ENCODE measurements around the gene TMEM108.

The TMEM108 gene

DNA sequence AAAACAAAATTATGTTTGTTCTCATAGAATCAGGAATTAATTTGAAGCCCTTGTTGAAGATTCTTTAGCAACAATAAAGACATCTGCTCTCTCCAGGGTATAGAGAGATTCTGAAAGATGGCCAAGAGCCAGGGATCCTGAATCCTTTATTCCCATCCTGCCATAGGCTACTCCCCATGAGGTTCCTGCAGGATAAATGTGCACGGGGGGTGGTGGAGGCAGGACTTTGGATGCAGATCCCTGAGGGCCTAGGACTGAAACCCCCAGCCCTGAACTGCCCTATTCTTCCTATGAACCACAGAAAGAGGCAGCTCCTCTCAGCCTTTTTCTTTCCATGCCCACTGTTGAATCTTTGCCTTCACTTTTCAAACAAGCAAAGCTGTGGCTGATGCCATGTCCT, 17.1 kb downstream of the TMEM108 start:
- no peak for DNase-seq

- DNase-seq = no peak
Measured at GRCh38 chr3:133058243-133058642, 20.1 kb downstream of the TMEM108 start.

DNA sequence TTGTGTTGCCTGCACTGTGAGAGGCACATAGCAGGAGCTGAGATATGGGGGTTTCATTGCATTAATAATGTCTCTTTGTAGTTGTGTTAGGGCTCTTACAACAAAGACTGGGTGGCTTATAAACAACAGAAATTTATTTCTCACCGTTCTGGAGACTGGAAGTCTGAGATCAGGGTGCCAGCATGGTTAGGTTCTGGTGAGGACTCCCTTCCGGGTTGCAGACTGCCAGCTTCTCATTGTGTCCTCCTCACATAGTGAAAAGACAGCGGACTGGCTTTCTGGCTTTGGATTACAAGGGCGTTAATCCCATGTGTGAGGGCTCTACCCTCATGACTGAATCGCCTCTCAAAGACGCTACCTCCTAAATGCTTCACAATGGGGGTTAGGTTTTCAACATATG, 20.6 kb downstream of the TMEM108 start:
- DNase-seq = no peak

DNA sequence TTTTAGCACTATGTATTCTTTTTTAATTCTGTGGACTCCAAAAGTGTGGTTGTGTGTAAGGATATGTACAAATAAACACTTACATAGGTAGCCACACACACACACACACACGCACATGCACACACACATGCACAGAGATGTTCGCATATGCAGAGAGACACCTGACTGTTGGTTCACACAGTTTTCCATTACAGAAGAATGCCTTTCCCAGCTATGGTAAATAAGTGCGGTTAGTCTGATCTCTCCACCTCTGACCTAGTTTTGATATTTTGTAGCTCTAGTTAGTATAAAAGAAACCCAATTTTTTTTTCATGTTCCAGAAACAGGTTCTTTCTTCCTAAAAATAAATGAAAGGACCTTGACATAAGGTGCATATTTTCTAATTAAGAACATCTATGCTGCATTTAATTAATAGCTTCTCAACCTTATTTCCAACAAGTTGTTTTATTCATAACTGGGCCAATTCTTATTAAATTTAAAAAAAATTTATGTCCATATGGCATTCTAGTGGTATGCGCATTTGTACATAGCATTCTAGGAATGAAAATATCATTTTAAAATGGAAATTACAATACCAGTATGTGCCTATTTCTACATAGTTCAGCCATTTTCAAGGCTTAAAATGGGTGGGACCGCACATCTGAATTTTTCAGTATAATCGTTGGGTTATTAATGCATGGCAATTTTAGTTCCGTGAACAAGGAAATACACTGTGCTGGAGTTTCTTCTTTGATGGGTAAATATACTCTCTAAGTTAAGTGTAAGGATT, 27.2 kb downstream of the TMEM108 start:
- DNase-seq = no peak

- DNase-seq = no peak
Measured at GRCh38 chr3:133066026-133066425, 27.8 kb downstream of the TMEM108 start.

GRCh38 chr3:133069556-133070286, 31.5 kb downstream of the TMEM108 start:
- no peak for DNase-seq

- DNase-seq = no peak
Measured at GRCh38 chr3:133074977-133075376, 36.8 kb downstream of the TMEM108 start.

DNA sequence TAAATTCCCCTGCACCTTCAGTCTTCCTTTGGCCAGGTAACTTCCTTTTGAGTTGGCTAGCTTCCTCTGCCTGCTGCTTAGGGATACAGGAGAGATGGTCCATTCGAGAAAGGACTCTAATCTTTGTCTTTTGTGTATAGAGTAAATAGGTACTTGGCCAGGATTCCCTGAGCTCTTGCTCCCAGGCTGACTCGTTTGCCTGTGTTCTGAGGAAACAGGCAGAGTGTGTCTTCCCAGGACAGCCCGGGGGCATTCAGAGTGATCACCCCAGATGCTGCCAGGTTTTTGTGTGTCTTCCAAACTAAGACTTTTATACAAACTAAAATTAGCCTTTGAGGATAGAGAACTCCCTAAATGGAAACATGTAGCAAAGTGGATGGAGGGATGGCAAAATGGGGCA, 39.5 kb downstream of the TMEM108 start:
- DNase-seq = no peak

GRCh38 chr3:133079621-133080020, 41.4 kb downstream of the TMEM108 start:
- DNase-seq = no peak

GRCh38 chr3:133081016-133081415, 42.8 kb downstream of the TMEM108 start:
- DNase-seq = no peak

DNA sequence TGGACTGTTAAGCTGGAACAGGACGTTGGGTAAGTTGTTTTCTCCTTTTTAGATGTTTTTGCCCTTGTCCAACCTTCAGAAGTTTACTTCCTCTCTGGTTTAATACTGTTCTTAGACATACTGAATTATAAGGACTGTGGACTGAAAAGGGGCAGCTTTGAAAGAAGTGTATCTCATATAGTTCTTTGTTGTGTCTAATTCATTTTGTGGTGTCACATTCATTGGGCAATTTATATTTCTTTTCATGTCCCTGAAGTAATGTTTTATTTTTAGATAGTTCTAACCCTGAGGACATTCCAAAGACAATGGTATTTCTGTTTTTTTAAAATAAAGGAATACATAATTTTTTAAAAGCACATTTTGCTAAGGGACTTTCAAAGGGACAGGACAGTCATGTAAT, 45.2 kb downstream of the TMEM108 start:
- no peak for DNase-seq

- DNase-seq = no peak
Measured at GRCh38 chr3:133089906-133090485, 51.8 kb downstream of the TMEM108 start.

DNA sequence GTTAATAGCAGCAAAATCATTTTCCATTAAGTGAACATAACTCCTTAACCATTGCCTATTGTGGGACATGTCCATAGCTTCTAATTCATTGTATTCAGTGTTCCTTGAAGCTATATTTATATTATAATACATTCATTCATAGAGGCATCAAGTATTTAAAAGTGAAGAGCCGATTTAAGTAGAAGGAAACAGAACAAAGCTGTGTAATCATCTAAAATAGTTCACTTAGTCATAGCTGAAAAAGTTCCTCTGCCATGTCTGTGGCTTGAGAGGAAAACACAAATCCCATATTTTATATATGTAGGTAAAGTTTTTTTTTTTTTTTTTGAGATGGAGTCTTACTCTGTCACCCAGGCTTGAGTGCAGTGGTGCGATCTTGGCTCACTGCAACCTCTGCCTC, 54.5 kb downstream of the TMEM108 start:
- DNase-seq = no peak

GRCh38 chr3:133093366-133093765, 55.2 kb downstream of the TMEM108 start:
- no peak for DNase-seq

- no peak for DNase-seq
Measured at GRCh38 chr3:133096900-133097613, 58.9 kb downstream of the TMEM108 start.

DNA sequence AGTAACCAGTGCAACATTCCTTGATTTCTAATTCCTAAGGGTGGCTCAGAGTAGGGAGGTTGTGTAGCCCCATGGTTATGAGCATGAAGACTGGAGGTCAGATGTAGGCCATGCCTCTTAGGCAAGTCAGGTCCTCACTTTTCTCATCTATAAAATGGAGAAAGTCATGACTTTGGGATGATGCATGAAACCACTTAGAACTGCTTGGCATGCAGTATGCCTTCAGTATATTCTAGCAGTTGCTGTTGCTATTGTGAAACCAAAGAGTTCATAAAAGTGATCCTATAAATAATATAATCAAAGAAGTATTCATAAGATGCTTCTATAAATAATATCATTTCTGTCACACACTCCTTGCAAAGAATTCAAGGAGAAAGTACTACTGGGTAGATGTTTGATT, 65.5 kb downstream of the TMEM108 start:
- no peak for DNase-seq

DNA sequence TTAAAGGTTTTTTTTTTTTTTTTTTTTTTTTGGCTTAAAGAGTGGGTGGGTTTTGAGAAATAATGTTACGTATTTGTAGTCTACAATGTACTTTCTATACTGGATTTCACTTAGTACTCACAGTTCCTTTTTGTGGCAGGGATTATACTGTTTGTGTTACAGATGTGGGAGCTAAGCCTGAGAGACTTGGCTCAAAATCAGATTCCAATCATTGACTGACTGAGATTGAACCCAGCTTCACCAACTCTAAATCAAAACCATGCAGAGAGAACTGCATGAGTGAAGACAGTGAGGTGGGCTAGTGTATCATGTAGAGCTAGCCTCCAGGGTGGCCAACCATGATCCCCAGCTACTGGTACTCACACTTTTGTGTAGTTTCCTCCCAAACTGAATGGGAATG, 68.0 kb downstream of the TMEM108 start:
- no peak for DNase-seq

DNA sequence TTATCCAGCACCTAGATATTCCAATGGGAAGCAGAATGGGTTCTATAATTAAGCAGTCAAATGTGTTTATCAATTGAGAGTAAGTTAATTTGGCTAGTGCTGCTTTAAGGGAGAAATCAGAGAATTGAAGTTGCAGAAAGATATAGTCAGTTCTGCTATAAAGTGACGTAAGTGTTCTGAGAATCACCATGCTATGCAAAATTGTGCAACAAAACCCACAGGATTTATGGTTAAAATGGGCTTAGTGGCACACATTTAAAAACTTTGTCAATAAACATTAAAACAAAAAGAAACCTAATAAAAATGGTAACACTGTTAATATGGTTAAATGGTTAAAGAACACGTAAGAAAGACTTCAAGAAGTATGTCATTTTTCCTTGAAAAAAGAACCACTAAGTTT, 74.5 kb downstream of the TMEM108 start:
- no peak for DNase-seq

- no peak for DNase-seq
Measured at GRCh38 chr3:133113526-133113925, 75.3 kb downstream of the TMEM108 start.

GRCh38 chr3:133113927-133114597, 75.9 kb downstream of the TMEM108 start:
- peak in 1 of 2 experiments; percentile 33 for DNase-seq

DNA sequence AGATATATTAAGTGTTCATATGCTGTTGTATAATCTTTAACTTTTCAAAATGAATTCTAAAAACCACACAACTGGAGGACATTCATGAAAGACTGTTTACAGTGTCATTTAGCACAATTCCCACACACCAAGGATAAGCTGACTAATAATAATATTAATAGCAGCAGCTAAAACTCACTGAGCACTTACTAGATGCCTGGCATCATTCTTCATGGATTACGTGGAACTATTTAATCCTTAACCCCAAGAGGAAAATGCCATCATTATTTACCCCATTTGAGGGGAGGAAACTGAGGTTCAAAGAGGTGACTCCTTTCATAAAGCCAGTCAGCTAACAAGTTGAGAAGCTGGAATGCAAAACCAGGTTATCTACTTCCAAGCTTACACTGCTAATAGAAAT, 77.0 kb downstream of the TMEM108 start:
- no peak for DNase-seq

DNA sequence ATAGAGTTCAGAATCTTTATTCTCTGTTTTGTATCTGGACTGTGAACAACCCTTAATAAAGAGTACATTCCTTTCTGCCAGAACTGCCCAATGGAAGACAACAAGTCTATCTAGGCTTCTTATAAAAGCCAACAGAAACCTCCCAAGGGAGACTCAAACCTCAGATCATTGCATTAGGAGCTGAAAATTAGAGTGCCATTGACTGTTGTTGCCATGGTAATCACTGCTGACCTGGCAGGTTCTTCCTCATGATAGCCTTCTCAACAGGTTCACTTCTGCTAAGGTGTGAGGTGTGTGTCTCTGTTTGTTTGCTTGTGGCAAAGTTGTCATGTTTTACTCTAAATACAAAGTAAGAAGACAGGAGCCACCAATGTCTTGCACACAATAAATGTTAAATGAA, 79.2 kb downstream of the TMEM108 start:
- peak; percentile 76 to 81 for DNase-seq

DNA sequence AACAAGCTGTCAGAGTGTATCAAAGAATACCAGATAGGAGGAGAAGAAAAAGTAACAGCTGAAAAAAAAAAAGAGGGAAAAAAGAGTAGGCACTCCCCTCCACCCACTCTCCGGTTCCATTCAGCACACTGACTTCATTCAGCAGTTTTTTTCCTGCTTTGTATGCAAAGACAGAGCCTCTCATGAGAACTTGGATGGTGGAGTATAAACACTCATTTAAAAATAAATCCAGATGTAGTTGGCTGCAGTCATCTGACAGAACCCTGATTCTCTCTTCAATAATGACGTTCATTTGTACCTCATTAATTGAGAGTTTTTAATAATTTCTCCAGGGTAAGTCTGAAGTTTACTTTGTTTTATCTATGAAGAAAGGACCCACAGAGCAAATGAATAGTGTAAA, 81.0 kb downstream of the TMEM108 start:
- no peak for DNase-seq

Measured in NCI-H187 (cell line).